ENCODE results near the gene PAQR8. TPM values are rescaled to one million over a fixed set of nuclear protein-coding genes. Genes with fewer than 3 reads are reported as not detected.
A peak's percentile ranks its signal among the peaks of the same experiment; 100 is the strongest.
"Not testable (repeated sequence)": the region's sequence is repeated elsewhere in the genome, so short reads cannot be mapped to it uniquely, and the experiment has no call there.

Gene PAQR8
- total RNA-seq, 1 donor from 2014 or later = 12.4 TPM

- no peak for DNase-seq
Measured at GRCh38 chr6:52415333-52415732, 53.4 kb downstream of the PAQR8 start.

- DNase-seq = peak; percentile 77
Measured at GRCh38 chr6:52415917-52416628, 54.1 kb downstream of the PAQR8 start.

GRCh38 chr6:52416629-52417151 is 54.7 kb downstream of the PAQR8 start:
- peak; percentile 85 for DNase-seq

GRCh38 chr6:52417675-52418111 is 55.7 kb downstream of the PAQR8 start:
- DNase-seq = peak; percentile 95

GRCh38 chr6:52418606-52419005 is 56.7 kb downstream of the PAQR8 start:
- DNase-seq = peak; percentile 17

GRCh38 chr6:52419809-52420667 is 58.1 kb downstream of the PAQR8 start, which contains the start of gene EFHC1:
EFHC1 (plus strand) TSS chr6:52420342; CDS start chr6:52420411, 69 bp downstream.
- DNase-seq = peak; percentile 99

- DNase-seq = peak; percentile 50
Measured at GRCh38 chr6:52420668-52421358, 58.9 kb downstream of the PAQR8 start.

- DNase-seq = no peak
Measured at GRCh38 chr6:52422156-52422555, 60.2 kb downstream of the PAQR8 start.

GRCh38 chr6:52423448-52423847 is 61.5 kb downstream of the PAQR8 start:
- DNase-seq = no peak

GRCh38 chr6:52423971-52424381 is 62.0 kb downstream of the PAQR8 start:
- DNase-seq = peak; percentile 87

- DNase-seq = no peak
Measured at GRCh38 chr6:52424513-52424912, 62.6 kb downstream of the PAQR8 start.

GRCh38 chr6:52426667-52427066 is 64.7 kb downstream of the PAQR8 start:
- no peak for DNase-seq

GRCh38 chr6:52433294-52433693 is 71.3 kb downstream of the PAQR8 start:
- DNase-seq = not testable (repeated sequence)

GRCh38 chr6:52435345-52435744 is 73.4 kb downstream of the PAQR8 start:
- DNase-seq = no peak

GRCh38 chr6:52438926-52439325 is 77.0 kb downstream of the PAQR8 start:
- DNase-seq = no peak

GRCh38 chr6:52454556-52454955 is 92.6 kb downstream of the PAQR8 start:
- DNase-seq = peak; percentile 68

GRCh38 chr6:52457096-52457495 is 95.1 kb downstream of the PAQR8 start:
- DNase-seq = no peak

Other genes with a start within 250 kb of the PAQR8 start
- not detected in 2 replicates for gene IL17A, start 175.8 kb upstream of the PAQR8 start, total RNA-seq
- gene IL17F, start 117.7 kb upstream of the PAQR8 start, total RNA-seq = not detected in 2 replicates
- gene MCM3, start 77.4 kb upstream of the PAQR8 start, total RNA-seq = 78.8 and 117 TPM in 2 replicates
- 9.9 and 11.3 TPM in 2 replicates for gene EFHC1, start 58.2 kb downstream of the PAQR8 start, total RNA-seq
- gene TRAM2, start 214.9 kb downstream of the PAQR8 start, total RNA-seq = 30.6 and 51.3 TPM in 2 replicates

All from dermis blood vessel endothelial cell (primary cell).